GM19395 (cell line): ENCODE data around the gene ERCC8.
"Not testable (repeated sequence)": the region's sequence is repeated elsewhere in the genome, so short reads cannot be mapped to it uniquely, and the experiment has no call there.

Experiments
- ATAC-seq: cut with Tn5 transposase; IDR thresholded peaks from one replicate; pipeline ENCODE4 v1.9.1; 2021; ENCODE audit warnings: mild to moderate bottlenecking, moderate library complexity; ENCODE audit not compliant: unreplicated experiment

Gene ERCC8

GRCh38 chr5:60944904-60945812, at the start of gene ERCC8, which contains the start of gene NDUFAF2:
TSS of gene ERCC8 (minus strand) at chr5:60945070. CDS start at chr5:60945008, 62 bp downstream.
TSS of gene NDUFAF2 (plus strand) at chr5:60945205. CDS start at chr5:60945256, 51 bp downstream.
- peak; percentile 99 for ATAC-seq

- no peak for ATAC-seq
These were observed 49.2 kb upstream of the ERCC8 start for GRCh38 chr5:60993875-60994571.

- ATAC-seq = no peak
These were observed 48.6 kb upstream of the ERCC8 start for GRCh38 chr5:60993425-60993824.

- no peak for ATAC-seq
These were observed 48.0 kb upstream of the ERCC8 start for GRCh38 chr5:60992871-60993270.

GRCh38 chr5:60989790-60990189, 44.9 kb upstream of the ERCC8 start:
- no peak for ATAC-seq

- not testable (repeated sequence) for ATAC-seq
These were observed 37.3 kb upstream of the ERCC8 start for GRCh38 chr5:60982127-60982526.

- no peak for ATAC-seq
These were observed 35.6 kb upstream of the ERCC8 start for GRCh38 chr5:60980511-60980910.

GRCh38 chr5:60978968-60979367, 34.1 kb upstream of the ERCC8 start:
- no peak for ATAC-seq

- no peak for ATAC-seq
These were observed 33.3 kb upstream of the ERCC8 start for GRCh38 chr5:60977956-60978737.

GRCh38 chr5:60972231-60972630, 27.4 kb upstream of the ERCC8 start:
- ATAC-seq = no peak

GRCh38 chr5:60961685-60962084, 16.8 kb upstream of the ERCC8 start:
- no peak for ATAC-seq

GRCh38 chr5:60960591-60960990, 15.7 kb upstream of the ERCC8 start:
- ATAC-seq = no peak

GRCh38 chr5:60959156-60959555, 14.3 kb upstream of the ERCC8 start:
- no peak for ATAC-seq

- ATAC-seq = no peak
These were observed 13.8 kb upstream of the ERCC8 start for GRCh38 chr5:60958712-60959111.

- ATAC-seq = no peak
These were observed 13.2 kb upstream of the ERCC8 start for GRCh38 chr5:60958088-60958487.

- ATAC-seq = no peak
These were observed 10.4 kb upstream of the ERCC8 start for GRCh38 chr5:60955239-60955638.

- no peak for ATAC-seq
These were observed 3.9 kb upstream of the ERCC8 start for GRCh38 chr5:60948738-60949137.

GRCh38 chr5:60945813-60946187, 930 bp upstream of the ERCC8 start:
- ATAC-seq = peak; percentile 40

- no peak for ATAC-seq
These were observed 1.2 kb downstream of the ERCC8 start for GRCh38 chr5:60943624-60944023.

GRCh38 chr5:60929024-60929423, 15.8 kb downstream of the ERCC8 start:
- no peak for ATAC-seq

- no peak for ATAC-seq
These were observed 17.4 kb downstream of the ERCC8 start for GRCh38 chr5:60927450-60927849.
